GM21786 (cell line): ENCODE results near the gene TMEM132D.

ENCODE experiments used
- ATAC-seq: cut with Tn5 transposase; IDR thresholded peaks from one replicate; pipeline ENCODE4 v1.9.1; 2021; ENCODE audit not compliant: unreplicated experiment

The TMEM132D gene

DNA sequence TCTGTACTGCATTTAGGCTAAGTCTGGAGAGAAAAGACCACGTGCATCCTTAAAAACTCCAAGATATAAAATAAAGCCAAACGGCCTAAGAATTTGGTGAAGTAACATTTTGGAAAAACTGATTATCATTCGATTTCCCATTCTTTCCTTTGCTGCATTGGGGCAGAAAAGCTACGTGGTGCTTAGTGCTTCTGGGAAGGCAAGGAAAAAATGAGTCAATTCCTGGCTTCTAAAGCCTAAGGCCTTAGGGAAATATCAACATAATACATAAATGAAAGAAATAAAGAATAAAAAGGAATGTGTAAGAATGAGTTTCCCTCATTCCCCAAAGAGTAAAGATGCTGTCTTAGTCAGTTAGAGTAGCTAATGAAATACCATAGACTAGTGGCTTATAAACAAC is 530.1 kb downstream of the TMEM132D start:
- ATAC-seq = no peak

DNA sequence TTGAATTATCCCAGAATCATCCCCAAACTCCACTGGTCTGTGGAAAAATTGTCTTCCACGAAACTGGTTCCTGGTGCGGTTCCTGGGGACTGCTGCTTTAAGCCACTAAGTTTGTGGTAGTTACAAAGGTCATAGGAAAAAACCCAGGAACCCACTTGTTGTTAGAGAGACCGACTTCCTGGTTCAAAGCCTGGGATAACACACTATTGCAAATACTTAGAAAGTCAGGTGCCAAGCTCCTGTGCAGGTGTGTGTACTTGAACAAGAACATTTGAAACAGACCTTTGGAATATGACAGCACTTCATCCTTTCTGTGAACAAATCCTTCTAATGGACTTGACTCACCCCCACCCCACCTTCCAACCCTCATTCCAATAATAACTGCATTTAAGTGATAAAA is 530.9 kb downstream of the TMEM132D start:
- ATAC-seq = no peak

DNA sequence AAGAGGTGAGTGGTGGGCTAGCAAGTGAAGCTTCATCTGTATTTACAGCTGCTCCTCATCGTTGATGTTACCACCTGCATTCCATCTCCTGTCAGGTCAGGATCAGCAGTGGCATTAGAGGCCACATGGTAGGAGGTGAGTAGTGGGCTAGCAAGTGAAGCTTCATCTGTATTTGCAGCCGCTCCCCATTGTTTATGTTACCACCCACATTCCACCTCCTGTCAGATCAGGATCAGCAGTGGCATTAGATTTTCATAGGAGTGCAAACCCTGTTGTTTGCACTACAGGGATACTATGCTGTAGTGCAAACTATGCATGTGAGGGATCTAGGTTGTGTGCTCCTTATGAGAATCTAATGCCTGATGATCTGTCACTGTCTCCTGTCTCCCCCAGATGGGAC is 531.5 kb downstream of the TMEM132D start:
- no peak for ATAC-seq

DNA sequence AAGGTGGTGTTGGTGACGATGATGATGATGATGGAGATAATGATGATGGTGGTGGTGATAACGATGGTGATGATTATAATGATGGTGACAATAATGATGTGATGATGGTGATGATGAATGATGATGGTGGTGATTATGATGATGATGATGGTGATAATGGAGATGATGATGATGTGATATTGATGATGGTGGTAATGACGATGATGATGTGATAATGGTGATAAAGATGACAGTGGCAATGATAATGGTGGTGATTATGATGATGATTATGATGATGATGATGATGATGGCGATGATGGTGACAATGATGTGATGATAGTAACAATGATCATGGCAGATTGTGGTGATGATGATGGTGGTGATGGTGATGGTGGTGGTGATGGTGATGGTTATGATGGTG is 532.6 kb downstream of the TMEM132D start:
- no peak for ATAC-seq

DNA sequence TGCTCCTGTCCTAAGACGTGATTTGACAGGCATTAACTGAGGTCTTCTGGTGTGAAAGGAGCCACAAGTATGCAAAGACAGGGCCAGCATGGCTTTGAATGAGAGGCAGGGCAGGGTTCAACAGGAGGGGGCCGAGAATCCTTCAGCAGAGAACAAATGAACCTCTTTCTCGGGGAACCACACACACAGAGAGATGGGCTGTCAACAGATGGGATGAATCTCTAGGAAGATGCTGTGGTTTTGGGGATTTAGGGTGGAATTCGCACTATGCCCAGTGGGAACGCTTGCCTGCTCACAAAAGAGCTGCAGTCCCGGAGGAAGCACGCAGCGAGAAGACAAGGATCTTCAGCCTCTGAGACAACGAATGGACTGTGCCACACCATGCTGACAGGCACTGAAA is 537.2 kb downstream of the TMEM132D start:
- no peak for ATAC-seq

DNA sequence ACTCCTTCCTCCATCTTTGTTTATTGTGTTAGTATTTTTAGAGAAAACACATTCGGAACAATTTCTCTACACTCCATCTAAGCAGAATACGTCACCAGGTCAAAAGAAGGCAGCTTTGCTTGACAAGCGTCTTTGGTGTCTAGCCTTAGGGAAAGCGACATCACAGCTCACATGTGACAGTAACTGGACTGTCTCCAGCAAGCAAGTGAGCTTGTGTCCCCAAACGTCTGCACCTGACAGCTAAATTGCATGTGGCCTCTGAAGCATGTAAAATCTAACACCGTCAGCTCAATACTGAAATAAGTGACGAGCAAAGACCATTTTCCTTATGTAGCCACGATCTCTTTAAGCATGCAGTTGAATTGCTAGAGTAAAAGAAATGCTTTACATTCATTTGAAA is 540.8 kb downstream of the TMEM132D start:
- ATAC-seq = no peak

DNA sequence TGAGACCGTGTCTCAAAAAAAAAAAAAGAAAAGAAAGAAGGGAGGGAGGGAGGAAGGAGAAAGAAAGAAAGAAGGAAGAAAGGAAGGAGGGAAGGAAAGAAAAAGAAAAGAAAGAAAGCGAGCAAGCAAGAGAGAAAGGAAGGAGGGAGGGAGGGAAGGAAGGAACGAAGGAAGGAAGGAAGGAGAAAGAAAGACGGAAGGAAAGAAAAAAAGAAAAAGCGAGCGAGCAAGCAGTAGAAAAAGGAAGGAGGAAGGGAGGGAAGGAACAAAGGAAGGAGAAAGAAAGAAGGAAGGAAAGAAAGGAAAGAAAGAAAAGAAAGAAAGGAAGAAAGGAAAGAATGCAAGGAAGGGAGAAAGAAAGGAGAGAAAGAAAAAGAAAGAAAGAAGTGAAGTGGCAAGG is 546.6 kb downstream of the TMEM132D start:
- ATAC-seq = no peak

DNA sequence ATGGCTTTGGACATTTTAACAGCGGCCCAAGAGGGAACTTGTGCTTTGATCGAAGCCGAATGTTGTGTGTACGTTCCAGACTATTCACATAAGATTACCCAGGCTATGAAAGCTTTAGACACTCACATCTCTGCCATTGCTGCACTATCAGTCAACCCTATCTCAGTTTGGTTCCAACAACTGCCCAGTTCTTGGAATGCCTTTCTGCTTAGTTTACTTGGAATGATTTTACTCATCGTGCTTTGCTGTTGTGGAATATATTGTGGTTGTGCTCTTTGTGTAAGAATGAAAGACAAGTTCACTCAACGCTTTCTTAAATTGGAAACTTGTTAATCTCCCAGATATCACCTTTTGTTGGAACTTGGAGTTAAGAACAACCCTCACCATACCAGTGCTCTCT is 552.3 kb downstream of the TMEM132D start:
- no peak for ATAC-seq

DNA sequence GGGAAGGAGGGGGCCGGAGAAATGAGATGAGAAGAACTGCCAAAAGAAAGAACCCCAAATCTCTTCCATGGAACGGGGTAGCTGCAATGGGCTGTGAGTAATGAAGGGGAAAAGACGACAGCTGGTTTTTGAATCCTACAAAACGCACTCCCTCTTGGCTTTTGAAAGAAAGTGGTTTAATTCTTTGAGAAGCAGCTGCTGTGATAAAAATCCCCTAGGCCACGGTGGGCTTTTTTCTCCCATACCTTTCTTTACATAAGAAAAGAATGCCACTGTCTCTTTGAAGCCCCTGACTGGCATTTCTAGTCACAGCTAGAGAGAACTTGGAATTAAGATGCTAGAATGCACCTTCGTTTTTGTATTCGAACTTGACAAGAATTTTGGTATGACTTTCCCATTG is 564.5 kb downstream of the TMEM132D start:
- ATAC-seq = no peak

DNA sequence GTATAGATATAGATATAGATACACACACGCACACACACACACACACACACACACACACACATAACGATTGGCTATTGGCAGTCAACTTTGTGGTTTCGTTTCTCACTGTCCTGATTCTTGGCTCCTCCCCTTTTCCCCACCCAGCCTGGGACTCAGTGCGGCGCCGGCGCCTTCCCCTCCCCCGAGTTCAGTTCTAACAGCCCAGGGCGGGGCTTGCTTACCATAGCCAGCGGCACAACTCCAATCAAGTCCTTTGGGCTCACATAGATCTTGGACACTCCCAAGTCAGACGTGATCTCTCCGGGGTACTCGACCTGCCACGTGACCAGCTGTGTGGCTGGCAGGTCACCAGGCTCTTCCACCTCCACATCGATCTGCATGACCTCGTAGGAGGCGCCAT is 566.4 kb downstream of the TMEM132D start:
- ATAC-seq = no peak

DNA sequence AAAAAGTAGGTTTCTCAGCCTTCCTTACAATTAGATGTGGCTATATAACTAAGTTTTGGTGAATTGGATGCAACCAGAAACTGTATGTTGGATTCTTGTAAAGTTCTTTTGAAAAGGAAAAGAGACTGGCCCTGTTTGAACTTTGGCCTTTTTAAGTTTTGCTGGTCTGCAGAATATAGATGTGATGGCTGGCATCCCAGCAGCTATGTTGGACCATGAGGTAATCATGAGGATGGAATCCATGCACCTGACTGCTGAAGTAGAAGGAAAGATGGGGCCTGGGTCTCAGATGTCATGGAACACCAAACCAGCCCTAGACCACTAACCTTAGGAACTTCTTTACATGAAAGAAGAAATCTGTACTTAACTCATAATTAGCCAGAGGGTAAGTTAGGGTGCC is 568.1 kb downstream of the TMEM132D start:
- ATAC-seq = no peak

DNA sequence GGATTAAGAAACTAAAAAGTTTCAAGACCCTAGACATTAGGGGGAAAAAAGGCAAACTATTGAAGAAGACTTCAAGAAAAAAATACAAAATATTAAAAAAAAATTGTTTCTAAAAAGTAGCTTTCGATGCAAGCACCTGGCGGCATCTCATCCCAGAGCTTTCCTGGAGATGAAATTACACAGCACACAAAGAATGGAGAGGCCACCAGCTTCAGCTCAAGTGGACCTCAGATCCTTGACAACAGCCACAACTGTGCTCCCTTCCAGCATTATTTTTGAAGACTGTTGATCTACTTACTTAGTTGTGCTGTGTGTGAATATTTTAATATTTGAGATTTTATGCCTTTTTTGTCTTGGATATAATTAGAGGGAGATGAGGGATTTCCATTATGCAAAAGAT is 571.5 kb downstream of the TMEM132D start:
- ATAC-seq = no peak

DNA sequence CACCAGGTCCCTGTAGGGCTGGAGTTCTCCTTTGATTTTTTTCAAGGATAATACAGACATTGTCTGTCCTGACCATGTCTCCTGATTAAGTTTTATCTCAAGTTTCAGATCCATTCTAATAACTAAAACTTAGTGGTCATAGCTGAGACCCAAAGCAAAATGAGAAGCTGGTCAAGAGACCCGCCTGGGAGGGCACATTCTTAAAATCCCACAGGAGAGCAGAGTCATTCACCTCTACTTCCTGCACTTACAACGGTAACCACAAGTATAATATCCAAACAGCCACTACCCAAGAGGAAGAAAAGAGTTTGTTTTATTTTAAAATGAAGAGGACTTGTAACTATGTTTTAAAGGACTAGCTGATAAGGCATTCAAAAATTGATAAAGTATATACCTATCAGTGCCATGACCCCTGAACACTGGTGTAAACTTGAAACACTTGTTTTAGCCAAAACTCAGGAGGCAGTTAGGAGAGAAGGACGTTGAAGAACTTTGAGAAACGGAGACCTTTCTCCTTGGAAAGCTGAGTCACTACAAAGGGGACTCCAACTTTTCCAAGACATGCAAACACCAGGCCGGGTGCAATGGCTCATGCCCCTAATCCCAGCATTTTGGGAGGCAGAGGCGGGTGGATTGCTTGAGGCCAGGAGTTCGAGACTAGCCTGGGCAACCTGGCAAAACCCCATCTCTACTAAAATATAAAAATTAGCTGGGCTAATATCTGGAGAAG is 572.3 kb downstream of the TMEM132D start:
- no peak for ATAC-seq

DNA sequence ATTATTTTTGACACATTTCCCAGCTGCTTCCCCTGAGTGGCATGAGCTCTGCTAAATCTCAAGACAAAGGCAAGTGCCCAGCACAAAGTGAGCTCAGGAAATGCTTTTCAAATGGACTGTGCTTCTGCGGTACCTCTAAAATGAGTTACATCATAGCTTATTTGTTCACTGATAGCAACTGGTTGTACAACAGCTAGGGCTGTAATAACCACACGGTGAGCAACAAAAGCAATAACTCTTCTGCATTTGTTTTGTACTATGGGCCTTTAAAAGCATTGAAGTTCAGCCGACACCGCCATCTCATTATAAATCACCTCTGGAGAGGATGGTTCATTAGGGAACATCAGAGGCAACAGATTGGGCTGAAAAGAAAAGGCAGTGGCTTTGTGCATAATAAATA is 575.6 kb downstream of the TMEM132D start:
- ATAC-seq = no peak

DNA sequence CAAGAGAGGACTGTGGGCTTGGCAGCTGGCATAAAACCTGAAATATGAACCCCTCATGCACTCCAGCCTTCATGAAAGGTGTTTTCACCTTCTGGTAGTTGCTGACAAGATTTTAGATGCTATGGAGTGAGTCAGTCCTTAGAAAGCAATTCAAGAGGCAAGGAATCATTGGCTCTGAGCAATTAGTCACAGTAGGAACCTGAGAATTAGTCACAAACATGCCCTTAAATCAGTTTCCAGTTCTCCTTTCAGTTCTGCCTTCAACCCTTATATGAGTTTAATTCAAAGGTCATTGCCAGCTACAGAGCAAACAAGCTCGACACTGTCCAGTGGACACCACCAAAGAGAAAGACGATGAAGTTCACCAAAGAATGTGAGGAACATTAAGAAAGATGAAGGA is 578.3 kb downstream of the TMEM132D start:
- no peak for ATAC-seq

DNA sequence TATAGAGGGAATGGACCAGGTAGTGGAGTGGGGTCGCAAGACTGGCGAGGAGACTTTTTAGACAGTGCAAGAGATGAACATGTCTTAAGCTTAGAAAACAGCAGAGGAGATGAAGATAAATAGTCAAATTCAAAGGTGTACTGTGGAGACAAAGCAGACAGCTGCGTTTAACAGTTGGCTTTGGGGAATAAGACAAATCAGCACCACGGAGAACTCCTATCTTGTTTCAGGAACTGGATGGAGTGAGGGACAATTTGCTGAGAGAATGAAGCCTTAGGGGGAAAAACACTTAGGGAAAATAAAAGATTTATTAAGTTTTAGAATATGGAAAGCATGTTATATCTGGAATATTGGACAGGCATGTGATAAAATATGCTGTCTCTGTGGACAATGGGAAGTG is 591.8 kb downstream of the TMEM132D start:
- no peak for ATAC-seq

DNA sequence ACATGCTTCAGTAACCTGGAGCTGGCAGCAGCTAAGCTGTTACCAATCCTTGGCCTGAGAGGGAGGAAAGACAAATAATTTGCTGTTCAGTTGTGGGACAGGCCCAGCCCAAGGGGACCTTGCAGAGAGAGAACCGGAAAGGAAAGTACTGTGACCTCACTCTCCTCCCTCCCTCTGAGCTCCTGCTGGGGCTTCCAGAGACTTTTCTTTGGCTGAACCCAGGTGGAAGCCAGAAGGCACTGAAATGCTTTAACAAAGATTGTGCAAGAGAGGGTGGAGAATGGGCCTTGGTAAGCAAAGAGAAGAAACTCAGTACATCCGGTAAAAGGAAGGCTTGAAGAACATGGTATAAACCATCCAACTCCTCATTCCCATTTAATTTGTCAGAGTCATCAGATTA is 593.5 kb downstream of the TMEM132D start:
- ATAC-seq = no peak

DNA sequence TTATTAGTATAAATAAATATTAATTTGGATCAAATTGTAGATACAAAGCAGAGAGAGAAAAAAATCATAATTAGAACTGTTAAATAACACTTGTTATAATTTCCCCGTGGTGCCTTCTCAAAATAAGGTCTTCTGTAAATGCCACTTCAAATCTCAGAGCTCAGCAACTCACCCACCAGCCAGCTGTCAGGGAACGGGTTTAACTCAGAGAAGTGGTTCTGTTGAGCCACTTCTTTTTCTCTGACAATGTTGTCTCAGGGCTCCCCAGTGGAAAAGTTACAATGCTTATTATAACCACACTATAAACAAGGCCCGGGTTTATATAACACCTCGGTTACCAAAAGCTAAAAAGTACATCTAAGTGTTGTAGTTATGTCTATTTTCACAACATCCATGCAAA is 598.0 kb downstream of the TMEM132D start:
- no peak for ATAC-seq

DNA sequence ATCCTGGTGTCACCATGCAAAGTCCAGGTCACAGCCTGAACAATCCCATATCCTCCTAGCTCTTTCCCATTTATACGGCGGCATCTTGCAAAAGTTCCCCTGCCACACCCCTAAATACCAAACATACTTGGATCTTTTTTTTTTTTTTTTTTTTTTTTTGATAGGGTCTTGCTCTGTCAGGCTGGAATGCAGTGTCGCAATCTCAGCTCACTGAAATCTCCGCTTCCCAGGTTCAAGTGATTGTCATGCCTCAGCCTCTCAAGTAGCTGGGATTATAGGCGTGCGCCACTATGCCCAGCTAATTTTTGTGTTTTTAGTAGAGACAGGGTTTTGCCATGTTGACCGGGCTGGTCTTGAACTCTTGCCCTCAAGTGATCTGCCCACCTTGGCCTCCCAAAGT is 599.3 kb downstream of the TMEM132D start:
- no peak for ATAC-seq

DNA sequence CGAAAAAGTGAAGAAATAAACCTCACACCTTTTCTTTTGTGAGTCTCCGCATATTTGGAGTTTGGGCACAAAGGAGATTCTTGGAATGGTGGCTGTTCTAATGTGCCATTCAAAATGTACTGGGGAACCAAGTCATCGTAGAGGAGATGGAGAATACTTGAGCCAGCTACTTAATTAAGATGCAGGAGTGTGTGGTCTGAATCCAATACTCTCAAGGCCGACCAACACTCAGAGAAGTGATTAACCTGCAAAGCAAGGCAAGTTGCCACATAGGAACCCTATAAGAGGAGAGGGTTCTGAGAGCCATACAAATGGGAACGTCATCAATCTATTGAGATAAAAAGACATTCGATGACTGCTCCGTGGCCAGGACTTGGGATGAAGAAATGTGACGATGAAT is 603.8 kb downstream of the TMEM132D start:
- no peak for ATAC-seq

DNA sequence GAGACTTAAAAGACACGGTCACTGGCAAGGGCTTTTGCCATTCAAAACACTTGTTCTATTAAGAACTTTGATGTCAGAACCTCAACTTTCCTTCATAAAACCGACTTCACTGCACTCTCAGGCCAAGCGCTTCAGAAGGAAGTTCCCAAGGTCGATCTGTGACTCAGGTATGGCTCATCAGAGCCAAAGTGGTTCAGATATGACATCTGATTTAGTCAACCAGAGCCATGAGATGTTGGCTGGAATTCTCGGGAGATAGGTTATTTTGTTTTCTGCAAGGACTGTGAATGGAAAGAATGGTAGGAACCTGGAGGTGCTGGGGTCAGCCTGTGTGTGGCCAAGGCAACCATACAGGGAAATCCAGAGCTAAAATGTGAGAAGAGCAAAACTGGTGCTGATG is 604.9 kb downstream of the TMEM132D start:
- ATAC-seq = no peak

DNA sequence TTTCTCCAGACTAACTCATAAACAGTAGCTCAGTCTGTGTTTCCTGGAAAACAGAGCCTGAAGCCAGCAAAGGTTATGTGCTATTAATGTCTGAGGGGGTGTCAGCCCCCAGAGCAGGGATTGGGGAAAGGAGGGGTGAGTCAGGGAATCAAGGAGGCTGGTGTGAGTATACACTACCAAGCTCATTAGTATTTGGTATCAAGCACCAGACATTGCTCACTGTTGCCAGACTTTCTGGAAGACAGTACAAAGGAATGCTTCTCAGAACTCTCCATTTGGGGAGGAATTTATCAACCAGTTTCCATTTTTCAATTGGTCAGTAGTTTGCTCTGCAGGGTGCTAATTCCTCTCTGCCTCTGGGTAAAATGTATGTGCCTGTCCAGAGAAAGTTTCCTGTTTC is 607.2 kb downstream of the TMEM132D start:
- no peak for ATAC-seq

DNA sequence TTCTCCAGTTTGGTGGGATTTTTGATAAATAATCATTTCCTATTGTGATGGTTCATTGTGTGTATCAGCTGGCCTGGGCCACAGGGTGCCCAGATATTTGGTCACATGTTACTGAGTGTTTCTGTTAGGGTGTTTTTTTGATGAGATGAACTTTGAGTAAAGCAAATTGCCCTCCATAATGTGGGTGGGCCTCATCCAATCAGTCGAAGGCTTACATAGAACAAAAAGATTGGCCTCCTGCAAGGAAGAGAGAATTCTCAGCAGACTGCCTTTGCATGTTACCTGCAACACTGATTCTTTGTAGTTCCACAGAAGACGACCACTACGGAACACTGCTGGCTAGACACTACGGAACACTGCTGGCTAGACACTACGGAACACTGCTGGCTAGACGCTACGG is 609.0 kb downstream of the TMEM132D start:
- ATAC-seq = no peak

DNA sequence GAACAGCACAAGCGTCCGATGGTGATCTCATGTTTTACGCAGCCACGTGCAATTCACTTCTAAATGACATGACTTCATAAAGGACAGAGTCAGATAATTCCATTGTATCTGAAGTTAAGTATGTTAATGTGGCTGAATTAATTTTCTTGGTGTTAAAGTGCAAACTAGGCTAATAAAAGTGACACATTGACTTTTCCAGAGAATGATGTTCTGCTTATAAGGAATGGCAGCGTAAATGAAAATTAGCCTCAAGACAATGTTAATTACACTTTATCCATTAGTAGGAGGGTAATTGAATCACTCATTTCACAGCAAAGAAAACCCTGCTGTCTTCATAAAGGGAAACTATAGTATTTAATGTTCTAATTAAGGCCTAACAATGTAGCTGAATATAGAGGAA is 624.1 kb downstream of the TMEM132D start:
- ATAC-seq = no peak
